HG02571 (cell line): ENCODE results near the gene PKIB.
"Not testable (repeated sequence)": the region's sequence is repeated elsewhere in the genome, so short reads cannot be mapped to it uniquely, and the experiment has no call there.

Experiments
- ATAC-seq: cut with Tn5 transposase; IDR thresholded peaks from one replicate; pipeline ENCODE4 v1.9.1; 2021; ENCODE audit warnings: mild to moderate bottlenecking, moderate library complexity; ENCODE audit not compliant: unreplicated experiment

PKIB gene

DNA sequence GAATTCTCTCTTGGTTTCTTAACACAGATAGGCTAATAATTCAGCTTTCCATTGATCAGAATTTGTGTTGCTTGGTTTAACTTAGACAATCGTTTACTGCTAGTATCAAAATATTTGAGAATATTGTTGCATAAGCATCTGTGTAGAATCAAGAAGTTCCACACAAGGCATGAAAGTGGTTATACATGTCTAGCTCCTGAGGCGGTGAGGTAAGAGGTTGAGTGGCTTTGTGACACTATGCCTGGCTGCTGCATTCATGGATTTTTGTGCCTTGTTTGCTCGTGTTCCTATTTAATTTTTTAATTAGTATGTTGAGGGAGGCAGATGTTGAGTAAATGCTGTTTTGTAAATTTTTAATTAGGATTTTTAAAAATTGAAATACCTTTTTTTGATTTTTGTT, 10.2 kb downstream of the PKIB start:
- no peak for ATAC-seq

DNA sequence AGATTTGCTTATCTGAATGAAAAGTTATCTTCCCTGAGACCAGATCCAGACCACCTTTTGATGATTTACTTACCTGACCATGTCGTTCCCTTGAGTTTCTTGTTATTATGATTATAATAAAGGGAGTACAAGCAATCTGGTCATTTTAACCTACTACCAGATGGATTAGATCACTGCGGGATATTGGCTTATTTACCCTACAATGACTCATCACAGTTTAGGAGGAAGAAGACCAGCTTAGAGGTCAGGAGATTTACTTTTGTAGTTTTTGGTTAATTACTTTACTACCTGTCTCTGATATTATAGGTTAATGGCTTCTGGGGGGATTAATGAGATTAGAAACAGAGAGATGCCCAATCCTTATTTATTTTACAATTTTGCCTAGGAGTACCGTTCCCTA, 10.7 kb downstream of the PKIB start:
- no peak for ATAC-seq

- no peak for ATAC-seq
Measured at GRCh38 chr6:122621638-122622037, 11.4 kb downstream of the PKIB start.

DNA sequence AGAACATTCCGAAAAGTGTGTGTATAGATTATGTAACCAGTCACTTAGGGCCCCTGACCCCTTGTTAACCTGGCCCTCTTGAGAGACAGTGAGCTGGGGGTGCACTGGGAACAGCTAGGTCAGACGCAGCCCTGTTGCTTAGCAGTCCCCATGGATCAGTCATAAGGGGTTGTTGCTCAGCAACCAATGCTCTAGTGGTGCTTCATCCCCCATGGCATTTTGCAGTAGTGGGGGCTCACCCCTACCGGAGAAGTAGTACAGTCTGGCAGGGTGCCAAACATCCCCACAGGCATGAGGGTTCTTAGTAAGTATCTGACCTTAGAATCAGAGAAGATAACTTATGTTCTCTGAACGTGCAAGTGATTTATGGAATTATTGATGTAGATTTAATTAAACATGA, 12.3 kb downstream of the PKIB start:
- no peak for ATAC-seq

DNA sequence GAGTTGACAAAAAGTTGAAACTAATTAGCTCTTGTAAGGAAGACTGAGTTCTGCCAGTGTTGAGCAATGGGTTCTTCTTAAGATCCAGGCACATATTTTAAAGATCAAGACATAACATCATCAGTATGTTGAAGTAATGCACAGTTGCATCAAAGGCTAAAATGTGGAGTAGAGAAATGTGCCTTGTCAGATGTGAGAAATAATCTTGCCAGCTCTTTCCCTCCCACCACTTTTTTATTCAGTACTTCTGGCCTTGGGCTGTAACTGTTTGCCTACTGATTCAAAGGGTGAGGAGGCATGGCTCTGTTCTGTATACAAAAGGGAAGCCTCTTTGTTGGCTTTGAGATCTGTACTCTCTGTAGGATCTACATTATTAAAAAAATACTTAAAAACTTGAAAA, 13.1 kb downstream of the PKIB start:
- ATAC-seq = no peak

DNA sequence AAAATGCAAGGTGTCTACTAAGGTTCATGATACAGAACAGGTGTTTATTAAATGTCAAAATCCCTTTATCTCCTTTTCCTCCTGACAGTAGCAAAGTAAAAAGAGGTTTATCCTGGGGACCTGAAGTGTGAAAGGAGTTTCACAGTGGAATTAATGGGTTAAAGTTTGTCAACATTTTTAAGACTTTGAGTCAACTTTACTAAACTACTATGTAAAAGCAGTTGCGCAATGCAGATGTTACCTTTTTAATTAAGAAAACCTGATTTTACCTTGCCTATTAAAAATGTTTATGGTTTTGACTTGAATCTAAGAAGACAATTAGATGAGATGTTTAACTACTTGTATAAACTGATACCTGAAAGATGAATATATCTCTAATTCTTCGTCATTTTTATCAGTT, 14.6 kb downstream of the PKIB start:
- no peak for ATAC-seq

DNA sequence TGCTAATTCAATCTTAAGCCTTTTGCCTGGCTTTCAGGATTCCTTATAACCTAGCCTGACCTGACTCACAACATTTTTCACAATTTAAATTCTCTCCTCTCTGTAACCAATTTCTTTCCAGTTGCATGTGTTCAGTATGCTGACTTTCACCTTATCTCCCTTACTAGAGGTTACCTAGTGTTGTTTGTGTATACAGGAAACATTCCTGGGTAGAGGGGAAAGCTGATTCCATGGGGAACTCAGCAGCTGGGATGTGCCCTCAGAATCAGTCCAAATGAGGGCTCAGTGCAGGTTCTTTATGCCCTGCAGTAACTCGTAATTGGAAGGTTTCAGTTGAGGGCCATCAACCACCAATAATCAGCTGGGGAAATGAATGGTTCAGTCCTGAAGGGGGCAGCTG, 18.5 kb downstream of the PKIB start:
- ATAC-seq = no peak

- ATAC-seq = no peak
Measured at GRCh38 chr6:122631571-122632249, 21.5 kb downstream of the PKIB start.

GRCh38 chr6:122640366-122640765, 30.2 kb downstream of the PKIB start:
- no peak for ATAC-seq

DNA sequence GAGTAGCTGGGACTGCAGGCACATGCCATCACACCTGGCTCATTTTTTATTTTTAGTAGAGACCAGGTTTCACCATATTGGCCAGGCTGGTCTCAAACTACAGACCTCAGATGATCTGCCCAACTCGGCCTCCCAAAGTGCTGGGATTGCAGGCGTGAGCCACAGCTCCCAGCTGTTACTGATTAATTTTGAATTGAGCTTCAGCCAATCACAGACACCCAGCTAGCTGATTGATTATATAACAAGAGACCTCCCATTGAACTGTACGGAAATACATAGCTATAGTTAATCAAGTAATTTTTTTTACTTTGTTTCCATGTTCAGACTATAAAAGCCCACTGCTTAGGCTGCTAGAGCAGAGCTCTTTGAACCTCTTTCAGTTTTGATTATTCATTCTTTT, 31.6 kb downstream of the PKIB start:
- no peak for ATAC-seq

GRCh38 chr6:122642604-122643003, 32.4 kb downstream of the PKIB start:
- not testable (repeated sequence) for ATAC-seq

GRCh38 chr6:122645256-122645655, 35.1 kb downstream of the PKIB start:
- ATAC-seq = no peak

DNA sequence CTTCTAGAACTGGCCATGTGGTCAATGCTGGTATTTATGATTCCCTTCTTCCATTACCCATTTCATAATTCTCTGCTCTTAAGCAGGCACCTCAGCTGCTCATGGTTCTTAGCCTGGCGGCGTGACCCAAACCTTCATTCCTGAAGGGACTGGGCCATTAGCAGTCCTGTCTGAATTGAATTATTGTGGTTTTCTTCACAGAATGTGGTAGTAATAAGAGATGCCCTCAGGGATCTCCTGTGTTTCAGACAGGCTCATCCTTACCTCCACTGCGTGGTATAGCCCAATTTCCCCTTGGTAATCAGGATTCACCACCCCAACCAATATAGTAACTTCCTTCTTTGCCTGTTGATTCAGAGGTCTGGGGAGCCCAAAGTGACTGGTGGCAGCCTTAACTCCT, 37.6 kb downstream of the PKIB start:
- no peak for ATAC-seq

DNA sequence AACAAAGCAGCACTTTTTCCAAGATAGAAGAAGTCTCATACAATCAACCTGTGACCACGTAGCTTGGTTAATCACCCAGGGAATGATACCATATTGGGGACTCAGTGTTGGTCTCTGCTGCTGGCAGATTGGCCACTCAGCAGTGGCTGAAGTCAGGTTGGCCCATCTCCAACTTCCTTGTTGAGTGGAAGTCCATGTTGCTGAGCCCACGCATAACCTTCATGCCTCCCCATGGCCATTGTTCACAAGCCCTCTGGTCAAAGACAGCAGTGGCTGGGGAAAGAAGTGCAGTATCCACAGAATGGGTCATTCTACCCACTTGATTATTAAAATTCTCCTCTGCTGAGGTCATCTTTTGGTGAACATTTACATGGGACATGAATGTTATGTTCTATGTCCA, 38.5 kb downstream of the PKIB start:
- ATAC-seq = no peak

DNA sequence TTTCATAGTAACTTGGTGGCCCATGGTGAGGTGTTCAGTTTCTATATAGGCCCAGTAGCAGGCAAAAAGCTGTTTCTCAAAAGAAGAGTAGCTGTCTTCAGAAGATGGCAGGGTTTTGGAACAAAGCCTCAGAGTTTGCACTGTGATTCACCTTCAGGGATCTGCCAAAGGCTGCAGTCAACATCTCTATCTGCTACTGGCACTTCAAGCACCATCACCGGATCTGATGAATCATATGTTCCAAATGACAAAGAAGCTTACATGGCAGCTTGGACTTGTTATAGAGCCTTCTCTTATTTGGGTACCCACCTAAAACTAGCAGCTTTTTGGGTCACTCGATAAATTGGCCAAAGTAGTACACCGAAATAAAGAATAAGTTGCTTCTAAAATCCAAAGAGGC, 39.5 kb downstream of the PKIB start:
- no peak for ATAC-seq

GRCh38 chr6:122650403-122650802, 40.2 kb downstream of the PKIB start:
- no peak for ATAC-seq

GRCh38 chr6:122651031-122651430, 40.8 kb downstream of the PKIB start:
- no peak for ATAC-seq

DNA sequence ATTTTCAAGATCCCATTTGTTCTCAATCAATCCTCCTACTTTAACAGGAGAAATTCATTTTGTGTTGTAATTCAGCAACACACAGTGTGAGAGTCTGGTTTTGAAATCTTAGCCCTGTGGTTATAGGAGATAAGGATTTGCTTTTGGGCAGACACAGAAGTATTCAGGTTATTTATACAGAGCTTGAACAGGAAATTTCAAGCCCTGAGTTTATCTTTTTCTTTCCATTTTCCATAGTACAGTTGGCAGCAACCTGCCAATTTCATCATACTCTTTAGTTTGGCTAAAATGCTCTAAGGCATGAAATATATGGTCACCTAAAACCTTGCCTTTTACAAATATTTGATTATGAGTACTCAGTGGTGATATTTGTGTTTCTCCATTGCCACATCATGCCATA, 41.4 kb downstream of the PKIB start:
- no peak for ATAC-seq

DNA sequence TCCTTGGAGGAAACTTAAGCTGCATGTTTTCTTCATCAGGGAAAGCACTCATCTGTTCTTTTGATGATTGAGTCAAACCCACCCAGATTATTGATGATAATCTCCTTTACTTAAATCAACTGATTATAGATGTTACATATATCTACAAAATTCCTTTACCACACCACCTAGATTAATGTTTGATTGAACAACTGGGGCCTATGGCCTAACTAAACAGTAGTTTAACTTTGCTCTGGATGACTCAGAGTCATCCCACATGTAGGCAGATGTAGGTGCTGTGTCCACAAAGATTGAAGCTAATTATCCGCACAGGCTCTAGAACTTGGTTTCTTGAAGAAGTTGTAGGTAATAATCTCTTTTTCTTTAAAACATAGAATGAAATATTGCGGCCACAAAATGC, 42.2 kb downstream of the PKIB start:
- no peak for ATAC-seq

DNA sequence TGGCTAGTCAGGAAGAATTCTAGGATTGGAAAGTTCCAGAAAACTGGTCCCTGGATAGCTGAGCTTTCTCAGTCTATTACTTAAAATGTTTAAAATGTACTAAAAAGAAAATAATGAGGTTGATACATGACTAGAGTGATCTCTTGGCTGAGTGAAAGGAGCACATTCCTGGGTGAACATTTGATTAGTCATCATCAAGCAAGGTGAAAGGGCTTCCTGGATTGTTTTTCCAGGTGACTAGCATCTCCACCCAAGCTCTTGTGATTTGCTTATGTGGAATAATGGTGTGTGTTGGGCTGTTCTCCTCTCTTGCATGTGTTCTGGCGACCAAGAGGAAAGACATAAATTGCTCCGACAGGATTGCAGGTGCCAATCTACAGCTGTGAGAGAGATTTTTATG, 42.9 kb downstream of the PKIB start:
- no peak for ATAC-seq

DNA sequence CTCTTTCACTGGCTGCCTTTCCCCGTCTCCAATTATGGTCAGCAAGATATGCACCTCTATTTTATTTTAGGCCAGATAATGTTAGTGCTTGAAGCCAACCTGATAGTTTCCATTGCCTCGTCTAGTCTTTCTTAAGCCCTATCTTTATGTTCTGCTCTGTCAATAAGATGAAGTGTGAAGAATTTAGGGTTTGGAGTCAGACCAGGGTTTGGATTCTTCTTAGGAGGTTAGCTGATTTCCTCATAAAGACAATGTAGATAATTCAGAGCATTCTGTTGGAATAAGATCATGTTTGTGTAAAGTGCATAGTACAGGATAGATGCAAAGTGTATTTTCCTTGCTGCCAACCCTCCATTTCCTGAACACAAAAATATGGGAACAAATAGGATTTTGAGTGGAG, 43.8 kb downstream of the PKIB start:
- ATAC-seq = no peak

GRCh38 chr6:122657601-122658000, 47.4 kb downstream of the PKIB start:
- no peak for ATAC-seq

DNA sequence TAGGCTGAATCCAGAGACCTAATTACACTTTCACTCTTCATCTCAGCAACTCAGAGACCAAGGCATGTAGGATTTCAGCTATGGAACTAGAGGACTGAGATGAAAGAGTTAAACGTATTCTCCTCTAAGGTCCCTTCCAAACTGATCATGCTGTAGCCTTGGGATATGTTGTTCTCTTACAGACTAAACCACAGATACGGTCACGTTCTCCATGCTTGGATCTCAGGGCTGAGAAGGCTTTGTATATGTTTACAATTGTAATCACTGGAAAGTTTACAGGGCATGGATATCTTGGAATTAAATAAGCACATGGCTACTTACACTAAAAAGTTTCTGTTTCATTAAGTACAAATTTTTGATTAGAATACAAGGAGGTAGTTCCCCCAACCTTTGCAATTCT, 50.1 kb downstream of the PKIB start:
- ATAC-seq = no peak
